ENCODE results near the gene CCDC112. TPM values are rescaled to one million over a fixed set of nuclear protein-coding genes. Genes with fewer than 3 reads are reported as not detected.

Gene CCDC112
- total and polyA plus RNA-seq, 9 of the 15 experiments (the other 6 are each of a cell fraction or from before 2014, with no cell fraction given): 3.3 to 15.3 (median 7.4) TPM

- H3K9me3 ChIP-seq (replicated peaks; ENCODE audit: control insufficient read depth, insufficient read depth, low read depth, low read length): no peaks in the 10 kb centered on the region
- H2AFZ ChIP-seq (ENCODE audit: low read depth, low read length): peak overlapping the region; percentile 79
- no peaks in the 10 kb centered on the region for H3K36me3 ChIP-seq (ENCODE audit: control insufficient read depth, insufficient read depth, low read length)
- ATAC-seq (peak; percentile 69), FAIRE-seq (no peak), DNase-seq (ENCODE audit: extremely low read depth in 1 of 4, low spot score in 3 of 4) (peak in 2 of 4 experiments; percentile 7 to 29)
- no TSS peak for BruUV-seq (replicated peaks)
- H3K4me2 ChIP-seq (ENCODE audit: insufficient read depth, low read length): no peak overlapping the region
- no peak overlapping the region for H3K9ac ChIP-seq (ENCODE audit: insufficient read depth in 1 of 2, low read depth in 2 of 2, low read length in 2 of 2)
- in situ Hi-C loops (cut with MboI): no loop called here
- peak overlapping the region; percentile 28; the same call in 1 of the 3 replicates for H3K27ac ChIP-seq (ENCODE audit: extremely low read depth, low read depth, low read length)
- ChIA-PET CTCF (ENCODE audit: low intra/inter-chr PET ratio) (no interaction called here), POLR2A (no interaction called here)
- no peaks in the 10 kb centered on the region for H3K9me1 ChIP-seq (ENCODE audit: control insufficient read depth, insufficient read depth, low read length)
- no peak overlapping the region for H3K4me3 ChIP-seq
- no peaks in the 10 kb centered on the region for H4K20me1 ChIP-seq (replicated peaks; ENCODE audit: control insufficient read depth, insufficient read depth, low read length)
- no CpG with 5 or more reads among the region's 1 CpG for WGBS (ENCODE audit: insufficient coverage, low coverage, missing lambda C conversion rate)
- H3K27me3 ChIP-seq (ENCODE audit: control insufficient read depth in 2 of 2, insufficient read depth in 2 of 2, low read length in 2 of 2): no peaks in the 10 kb centered on the region
- H3K79me2 ChIP-seq (ENCODE audit: control insufficient read depth, insufficient read depth, low read length): no peaks in the 10 kb centered on the region
- intact Hi-C loops (cut with micrococcal nuclease): no loop called here
- no peaks in the 10 kb centered on the region; a peak in 3 of 5 replicates for H3K4me1 ChIP-seq (replicated peaks in 1 of 2; ENCODE audit: control insufficient read depth in 2 of 2, insufficient read depth in 2 of 2, low read length in 2 of 2)
- TF ChIP-seq AFF1 (IDR thresholded peaks at IDR 0.05; ENCODE audit: low read depth in 1 of 2, partially characterized antibody in 2 of 2): no peak
- TF ChIP-seq SIX5 (IDR thresholded peaks at IDR 0.05; ENCODE audit: borderline replicate concordance in 1 of 2, insufficient read depth in 1 of 2, low read depth in 1 of 2, low read length in 2 of 2): no peak
- no peak for TF ChIP-seq SIN3B (IDR thresholded peaks at IDR 0.05; ENCODE audit: low read depth)
- TF ChIP-seq, protein P1, sequence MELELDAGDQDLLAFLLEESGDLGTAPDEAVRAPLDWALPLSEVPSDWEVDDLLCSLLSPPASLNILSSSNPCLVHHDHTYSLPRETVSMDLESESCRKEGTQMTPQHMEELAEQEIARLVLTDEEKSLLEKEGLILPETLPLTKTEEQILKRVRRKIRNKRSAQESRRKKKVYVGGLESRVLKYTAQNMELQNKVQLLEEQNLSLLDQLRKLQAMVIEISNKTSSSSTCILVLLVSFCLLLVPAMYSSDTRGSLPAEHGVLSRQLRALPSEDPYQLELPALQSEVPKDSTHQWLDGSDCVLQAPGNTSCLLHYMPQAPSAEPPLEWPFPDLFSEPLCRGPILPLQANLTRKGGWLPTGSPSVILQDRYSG (tag; conservative IDR thresholded peaks at IDR 0.05; ENCODE audit: low read depth): peak; percentile 42; the same call in 1 of the 2 replicates
- no peak for TF ChIP-seq ZNF77 (CRISPR knock-in tag; IDR thresholded peaks at IDR 0.05)
- no peak for TF ChIP-seq ZNF512 (tag; IDR thresholded peaks at IDR 0.05)
- no peak for TF ChIP-seq MIER1 (IDR thresholded peaks at IDR 0.05; ENCODE audit: low read depth)
- TF ChIP-seq, protein P2, sequence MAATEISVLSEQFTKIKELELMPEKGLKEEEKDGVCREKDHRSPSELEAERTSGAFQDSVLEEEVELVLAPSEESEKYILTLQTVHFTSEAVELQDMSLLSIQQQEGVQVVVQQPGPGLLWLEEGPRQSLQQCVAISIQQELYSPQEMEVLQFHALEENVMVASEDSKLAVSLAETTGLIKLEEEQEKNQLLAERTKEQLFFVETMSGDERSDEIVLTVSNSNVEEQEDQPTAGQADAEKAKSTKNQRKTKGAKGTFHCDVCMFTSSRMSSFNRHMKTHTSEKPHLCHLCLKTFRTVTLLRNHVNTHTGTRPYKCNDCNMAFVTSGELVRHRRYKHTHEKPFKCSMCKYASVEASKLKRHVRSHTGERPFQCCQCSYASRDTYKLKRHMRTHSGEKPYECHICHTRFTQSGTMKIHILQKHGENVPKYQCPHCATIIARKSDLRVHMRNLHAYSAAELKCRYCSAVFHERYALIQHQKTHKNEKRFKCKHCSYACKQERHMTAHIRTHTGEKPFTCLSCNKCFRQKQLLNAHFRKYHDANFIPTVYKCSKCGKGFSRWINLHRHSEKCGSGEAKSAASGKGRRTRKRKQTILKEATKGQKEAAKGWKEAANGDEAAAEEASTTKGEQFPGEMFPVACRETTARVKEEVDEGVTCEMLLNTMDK (IDR thresholded peaks at IDR 0.05; ENCODE audit: borderline replicate concordance, insufficient read depth, low read depth, low read length, poor library complexity, severe bottlenecking): no peak
- peak; percentile 46; the same call in 1 of the 2 replicates for TF ChIP-seq MAFG (tag; conservative IDR thresholded peaks at IDR 0.05)
- no peak for TF ChIP-seq CXXC5 (CRISPR knock-in tag; IDR thresholded peaks at IDR 0.05)
- no peak for TF ChIP-seq YY1 (IDR thresholded peaks at IDR 0.05; ENCODE audit: borderline replicate concordance in 1 of 3, control insufficient read depth in 1 of 3, extremely low read depth in 1 of 3, insufficient read depth in 3 of 3, insufficient read length in 1 of 3, insufficient replicate concordance in 2 of 3, low read depth in 1 of 3, low read length in 2 of 3)
- no peak for TF ChIP-seq HDAC2 (IDR thresholded peaks at IDR 0.05)
Observed at GRCh38 chr5:115333164-115333563, 36.7 kb upstream of the CCDC112 start.

All from K562 (cell line).